NCI-H345 treated with DMSO at 0.1 percent for 48 hours (cell line): ENCODE data around the gene ADAM15.

Experiments
- DNase-seq: peaks from one replicate; lab custom pipeline; 2025; ENCODE audit not compliant: unreplicated experiment; lab: John Stamatoyannopoulos, UW

Gene ADAM15

GRCh38 chr1:155011437-155012025 lies 39.6 kb upstream of the ADAM15 start:
- DNase-seq, result no peak

- peak; percentile 81 for DNase-seq
Measured at GRCh38 chr1:155012026-155012546, 39.0 kb upstream of the ADAM15 start.

- DNase-seq, result no peak
Measured at GRCh38 chr1:155012776-155013602, 38.1 kb upstream of the ADAM15 start.

DNA sequence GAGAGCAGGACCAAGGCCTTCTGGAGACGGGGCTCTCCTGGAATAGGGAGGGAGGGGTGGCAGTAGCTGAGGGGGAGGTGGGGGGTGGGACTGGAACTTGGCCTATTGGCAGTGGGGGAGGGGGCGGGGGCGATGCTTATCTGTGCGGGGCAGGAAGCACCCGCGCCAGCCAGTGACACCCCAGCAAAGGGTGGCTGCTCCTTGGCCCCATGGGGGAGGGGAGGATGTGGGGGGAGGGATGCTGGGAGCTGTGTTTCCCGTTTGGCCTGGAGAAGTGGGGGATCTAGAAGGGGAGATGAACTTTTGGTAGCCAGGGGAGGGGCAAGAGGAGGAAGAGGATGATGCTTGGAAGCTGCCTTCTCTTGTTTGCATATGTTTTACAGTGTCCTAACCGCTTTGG lies 37.5 kb upstream of the ADAM15 start:
- no peak for DNase-seq

- no peak for DNase-seq
Measured at GRCh38 chr1:155014709-155015508, 36.2 kb upstream of the ADAM15 start.

DNA sequence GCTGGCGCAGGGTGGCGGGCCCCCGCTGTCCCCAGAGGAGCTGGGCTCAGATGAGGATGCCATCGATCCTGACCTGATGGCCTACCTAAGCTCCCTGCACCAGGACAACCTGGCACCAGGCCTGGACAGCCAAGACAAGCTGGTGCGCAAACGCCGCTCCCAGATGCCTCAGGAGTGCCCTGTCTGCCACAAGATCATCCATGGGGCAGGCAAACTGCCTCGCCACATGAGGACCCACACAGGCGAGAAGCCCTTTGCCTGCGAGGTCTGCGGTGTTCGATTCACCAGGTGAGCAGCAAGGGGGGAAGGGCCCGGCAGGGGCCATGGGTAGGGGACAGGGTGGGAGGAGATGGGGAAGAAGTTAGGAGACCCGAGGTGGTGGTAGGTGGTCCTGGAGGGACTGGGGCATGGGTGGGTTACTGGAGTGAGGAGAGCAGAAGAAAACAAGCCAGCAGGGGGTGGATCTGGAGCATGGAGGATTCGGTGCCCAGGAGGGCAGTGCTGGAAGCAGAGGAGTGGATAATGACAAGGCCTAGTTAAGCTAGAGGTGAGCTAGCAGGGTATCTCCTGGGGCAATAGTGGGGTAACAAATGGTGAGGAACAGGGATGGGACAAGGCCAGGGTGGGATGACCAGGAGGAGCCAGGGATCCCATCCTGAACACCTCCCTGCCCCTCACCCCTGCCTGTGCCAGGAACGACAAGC lies 35.4 kb upstream of the ADAM15 start:
- no peak for DNase-seq

DNA sequence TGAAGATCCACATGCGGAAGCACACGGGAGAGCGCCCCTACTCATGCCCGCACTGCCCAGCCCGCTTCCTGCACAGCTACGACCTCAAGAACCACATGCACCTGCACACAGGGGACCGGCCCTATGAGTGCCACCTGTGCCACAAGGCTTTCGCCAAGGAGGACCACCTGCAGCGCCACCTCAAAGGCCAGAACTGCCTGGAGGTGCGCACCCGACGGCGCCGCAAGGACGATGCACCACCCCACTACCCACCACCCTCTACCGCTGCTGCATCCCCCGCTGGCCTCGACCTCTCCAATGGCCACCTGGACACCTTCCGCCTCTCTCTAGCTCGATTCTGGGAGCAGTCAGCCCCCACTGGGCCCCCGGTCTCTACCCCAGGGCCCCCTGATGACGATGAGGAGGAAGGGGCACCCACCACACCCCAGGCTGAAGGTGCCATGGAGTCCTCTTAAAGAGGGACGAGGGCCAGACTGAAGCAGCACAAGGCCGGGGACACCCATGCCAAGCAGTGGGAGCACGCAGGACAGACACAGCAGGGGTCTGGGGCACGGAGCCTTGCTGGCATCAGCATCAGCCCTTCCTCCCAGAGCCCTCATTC lies 34.8 kb upstream of the ADAM15 start:
- DNase-seq, result no peak

DNA sequence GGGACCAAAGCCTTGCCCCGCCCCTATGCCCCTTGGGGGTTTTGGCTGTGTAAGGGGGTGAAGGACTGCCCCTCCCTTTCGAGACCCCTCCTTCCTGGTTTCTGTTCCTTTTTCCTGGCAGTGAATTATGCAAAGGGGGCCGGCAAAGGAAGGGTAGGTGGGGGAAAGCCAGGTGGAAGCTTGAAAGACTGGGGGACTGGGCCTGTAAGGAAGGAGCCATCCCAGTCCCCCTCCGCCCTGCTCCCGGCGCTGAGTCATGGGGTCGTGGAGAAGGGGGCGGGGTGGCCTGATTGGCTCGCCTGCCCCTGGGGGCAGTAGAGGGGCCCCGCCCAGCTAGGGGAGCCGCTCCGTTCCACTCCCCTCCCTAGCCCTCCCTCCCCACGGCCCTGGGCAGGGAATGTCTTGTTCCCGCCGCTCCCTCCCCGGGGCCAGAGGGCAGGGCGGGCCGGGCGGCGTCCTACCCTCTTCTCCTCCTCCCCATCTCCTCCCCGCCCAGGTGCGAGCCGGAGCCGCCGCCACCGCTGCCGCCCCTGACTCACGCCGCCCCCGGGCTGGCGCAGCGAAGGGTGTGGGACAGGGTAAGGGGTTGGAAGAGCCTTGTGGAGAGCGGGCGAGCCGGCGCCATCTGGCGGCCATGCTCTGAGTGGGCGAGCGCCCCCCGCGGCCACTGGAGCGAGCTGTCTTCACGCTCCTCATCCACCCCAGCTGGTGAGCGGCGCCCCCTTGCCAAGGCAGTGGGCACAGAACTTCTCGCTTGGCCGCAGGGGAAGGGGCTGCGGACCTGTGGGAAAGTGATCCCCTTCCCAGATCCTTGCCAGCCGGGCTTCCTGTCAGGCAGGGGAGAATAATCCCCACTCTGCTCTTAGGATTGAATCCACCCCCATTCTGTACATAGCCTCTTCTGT lies 33.8 kb upstream of the ADAM15 start:
- no peak for DNase-seq

DNA sequence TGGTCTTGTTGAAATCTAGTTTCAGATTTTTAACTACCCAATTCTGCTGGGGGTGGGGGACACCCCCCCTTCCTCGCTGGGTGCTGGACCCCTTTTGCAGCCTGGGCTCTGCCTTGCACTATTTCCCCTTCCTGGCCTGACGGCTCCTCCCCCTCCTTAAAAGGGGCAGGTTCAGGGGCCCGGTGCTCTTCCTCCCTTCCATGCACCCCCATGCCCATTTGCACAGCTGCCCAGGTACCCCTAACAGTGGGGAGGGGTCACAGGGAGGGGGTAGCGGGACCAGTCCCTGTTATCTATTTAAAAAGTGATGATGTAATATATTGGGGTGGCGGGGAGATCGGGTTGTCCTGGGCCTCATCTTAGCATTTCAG lies 33.2 kb upstream of the ADAM15 start:
- DNase-seq, result no peak

GRCh38 chr1:155018617-155019348 lies 32.3 kb upstream of the ADAM15 start:
- DNase-seq, result no peak

- no peak for DNase-seq
Measured at GRCh38 chr1:155019377-155020245, 31.5 kb upstream of the ADAM15 start.

GRCh38 chr1:155022136-155022926 lies 28.8 kb upstream of the ADAM15 start:
- no peak for DNase-seq

- DNase-seq, result peak; percentile 97
Measured at GRCh38 chr1:155022927-155023236, 28.2 kb upstream of the ADAM15 start.

- DNase-seq, result no peak
Measured at GRCh38 chr1:155023627-155024026, 27.5 kb upstream of the ADAM15 start.

- no peak for DNase-seq
Measured at GRCh38 chr1:155024315-155024714, 26.8 kb upstream of the ADAM15 start.

DNA sequence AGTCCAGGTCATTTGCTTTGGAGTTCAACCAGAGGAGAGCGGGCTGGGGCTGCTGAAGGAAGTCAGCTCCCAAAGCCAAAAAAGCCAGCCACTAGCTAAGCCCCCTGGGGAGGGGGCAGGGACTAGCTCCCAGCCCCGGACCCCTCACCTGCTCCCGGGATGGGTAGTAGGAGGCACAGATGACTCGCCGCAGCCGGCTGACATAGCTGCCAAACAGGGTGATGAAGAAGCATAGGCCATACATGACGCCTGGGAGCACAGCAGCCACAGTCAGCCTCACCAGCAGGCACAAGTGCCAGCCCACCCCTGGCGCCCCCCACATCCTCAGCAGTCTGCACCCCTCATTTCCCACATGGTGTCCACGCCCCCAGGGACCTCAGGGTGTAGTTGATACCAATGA lies 25.0 kb upstream of the ADAM15 start:
- DNase-seq, result no peak

GRCh38 chr1:155026588-155026987 lies 24.5 kb upstream of the ADAM15 start:
- DNase-seq, result no peak
